OCI-LY7 (cell line): ENCODE measurements around the gene STAU1. TPM values are rescaled to one million over a fixed set of nuclear protein-coding genes. Genes with fewer than 3 reads are reported as not detected.

Experiments used
- BruUV-seq: library from RNA; stranded (reverse); fragments of 400-500 nt; replicated peaks from 2 replicates; lab custom pipeline; 2021; lab: Mats Ljungman, UMichigan
- CTCF ChIA-PET: fragments of 300-600 bp; sonication (Branson Sonifier 250); formaldehyde crosslinking; loops from one replicate; lab custom pipeline; 2022; ENCODE audit warnings: antibody characterized with exemption; ENCODE audit not compliant: unreplicated experiment; lab: Charles Lee
- POLR2A ChIA-PET: fragments of 300-600 bp; sonication (Branson Sonifier 250); formaldehyde crosslinking; loops from one replicate; lab custom pipeline; 2022; ENCODE audit warnings: antibody characterized with exemption; lab: Charles Lee
- DNase-seq: peaks from one replicate; pipeline ENCODE4 v3.0.0-alpha.2; 2015; ENCODE audit warnings: low spot score
- H2AFZ ChIP-seq: fragments of 200-600 bp; sonication (generic), shearing (Covaris generic); 2 replicates; pipeline ENCODE4 v1.6.1; 2014; ENCODE audit warnings: mild to moderate bottlenecking, antibody characterized with exemption, low read length, moderate library complexity
- H3K27ac ChIP-seq: fragments of 200-600 bp; sonication (generic); 2 replicates; pipeline ENCODE4 v1.5.1; 2014; ENCODE audit warnings: mixed run types, low read depth, mild to moderate bottlenecking, moderate library complexity, low read length, inconsistent platforms; ENCODE audit not compliant: poor library complexity, severe bottlenecking
- H3K36me3 ChIP-seq: fragments of 200-600 bp; sonication (generic); 2 replicates; pipeline ENCODE4 v1.6.1; 2014; ENCODE audit warnings: mild to moderate bottlenecking, antibody characterized with exemption, low read length, moderate library complexity, mixed read lengths; ENCODE audit not compliant: insufficient read depth
- H3K4me1 ChIP-seq: fragments of 200-600 bp; sonication (generic); 2 replicates; pipeline ENCODE4 v1.5.1; 2014; ENCODE audit warnings: mild to moderate bottlenecking, low read length; ENCODE audit not compliant: insufficient read depth, poor library complexity, severe bottlenecking
- H3K4me2 ChIP-seq: fragments of 200-600 bp; sonication (generic); 2 replicates; pipeline ENCODE4 v1.6.1; 2014; ENCODE audit warnings: mild to moderate bottlenecking, low read length
- H3K4me3 ChIP-seq: fragments of 200-600 bp; sonication (generic); 2 replicates; pipeline ENCODE4 v1.5.1; 2014; ENCODE audit warnings: mild to moderate bottlenecking, low read depth, low read length; ENCODE audit not compliant: poor library complexity, severe bottlenecking
- H3K79me2 ChIP-seq: fragments of 200-600 bp; sonication (generic); 2 replicates; pipeline ENCODE4 v1.6.1; 2016; ENCODE audit warnings: low read depth, mild to moderate bottlenecking, low read length, moderate library complexity, mixed read lengths; ENCODE audit not compliant: insufficient read depth
- H3K9me2 ChIP-seq: fragments of 200-600 bp; sonication (generic); 2 replicates; pipeline ENCODE4 v1.6.1; 2016; ENCODE audit warnings: mild to moderate bottlenecking, low read length, mixed read lengths; ENCODE audit not compliant: insufficient read depth
- H3K9me3 ChIP-seq: fragments of 200-600 bp; sonication (generic); 2 replicates; pipeline ENCODE4 v1.6.1; 2014; ENCODE audit warnings: mild to moderate bottlenecking, mixed run types, low read length, mixed read lengths
- H4K20me1 ChIP-seq: fragments of 200-600 bp; sonication (generic); 2 replicates; pipeline ENCODE4 v1.6.1; 2014; ENCODE audit warnings: mild to moderate bottlenecking, antibody characterized with exemption, low read length, moderate library complexity, mixed read lengths; ENCODE audit not compliant: insufficient read depth
- CTCF ChIP-seq: fragments of 200-600 bp; sonication (generic); conservative IDR thresholded peaks from 2 replicates; pipeline ENCODE4 v1.5.1; 2014; ENCODE audit warnings: mild to moderate bottlenecking, antibody characterized with exemption, low read length, moderate library complexity, mixed read lengths
- EZH2phosphoT487 ChIP-seq: fragments of 200-600 bp; sonication (generic); IDR thresholded peaks from 2 replicates; pipeline ENCODE4 v1.6.1; 2018; ENCODE audit warnings: low read depth, borderline replicate concordance, mild to moderate bottlenecking, mixed run types, antibody characterized with exemption, low read length, moderate library complexity, mixed read lengths
- intact Hi-C: fragments of 100-400 bp; cut with micrococcal nuclease; formaldehyde crosslinking; loops from one replicate; pipeline ENCODE4 v1.10.0; 2022; ENCODE audit not compliant: unreplicated experiment
- total RNA-seq, 2 experiments: library from RNA; depleted of rRNA in 1 of 2; stranded (reverse); fragments of >200 nt in 1 of 2; shearing (Covaris generic) in 1 of 2; gene quantifications; 2 replicates each; pipeline ENCODE4 v1.2.3, GENCODE V29; 2014 to 2022

STAU1 gene
- total RNA-seq, 2 experiments from 2014 or later, result 36.8 to 66.8 TPM

GRCh38 chr20:49183444-49183843, 4.7 kb downstream of the STAU1 start:
- Histone ChIP-seq H3K36me3 (peaks cover 27% of the 10 kb centered on the region), H2AFZ (no peak overlapping the region), H3K4me3 (no peak overlapping the region), H3K27ac (no peak overlapping the region), H3K9me3 (no peaks in the 10 kb centered on the region), H3K79me2 (peaks cover 89% of the 10 kb centered on the region), H4K20me1 (peaks cover 52% of the 10 kb centered on the region), H3K9me2 (no peaks in the 10 kb centered on the region), H3K4me2 (no peak overlapping the region), H3K4me1 (peaks cover 41% of the 10 kb centered on the region)
- intact Hi-C loops, result no loop called here
- ChIA-PET POLR2A (interaction anchor here (0.7 to 1.0 kb wide), 2 partner anchors 19 to 31 kb away, joined by 3 to 4 read pairs; no protein-coding TSS in a partner anchor), CTCF (no interaction called here)
- DNase-seq, result no peak
- BruUV-seq, result no TSS peak
- TF ChIP-seq CTCF, result no peak
- TF ChIP-seq EZH2phosphoT487, result no peak

GRCh38 chr20:49181265-49181877, 6.8 kb downstream of the STAU1 start:
- no peaks in the 10 kb centered on the region for H3K9me3 ChIP-seq
- no peak overlapping the region for H2AFZ ChIP-seq
- CTCF ChIA-PET, result no interaction called here
- peaks cover 37% of the 10 kb centered on the region for H3K4me1 ChIP-seq
- H3K9me2 ChIP-seq, result no peaks in the 10 kb centered on the region
- intact Hi-C loops, result no loop called here
- peaks cover 45% of the 10 kb centered on the region for H3K36me3 ChIP-seq
- POLR2A ChIA-PET, result interaction anchor here (0.5 to 1.4 kb wide), 5 partner anchors 15 to 1367 kb away, joined by 3 to 4 read pairs (median 3); no protein-coding TSS in a partner anchor
- DNase-seq, result no peak
- H4K20me1 ChIP-seq, result peaks cover 47% of the 10 kb centered on the region
- BruUV-seq, result no TSS peak
- no peak overlapping the region for H3K4me3 ChIP-seq
- H3K4me2 ChIP-seq, result no peak overlapping the region
- no peak for TF ChIP-seq CTCF
- no peak for TF ChIP-seq EZH2phosphoT487
- H3K27ac ChIP-seq, result no peak overlapping the region
- H3K79me2 ChIP-seq, result peaks cover 95% of the 10 kb centered on the region
